C4-2B (cell line): ENCODE results near the gene ADAM22.

Source experiments
- H3K27ac ChIP-seq: fragments of 450-650 bp; 2 replicates; pipeline ENCODE4 v1.5.1; 2017
- CTCF ChIP-seq: fragments of 450-650 bp; conservative IDR thresholded peaks from 2 replicates; pipeline ENCODE4 v1.5.1; 2017; ENCODE audit warnings: mild to moderate bottlenecking
- ZFX ChIP-seq: fragments of 450-650 bp; IDR thresholded peaks from 2 replicates; pipeline ENCODE4 v1.6.1; 2017

ADAM22 gene

GRCh38 chr7:88121335-88121734 lies 187.3 kb downstream of the ADAM22 start:
- no peak for TF ChIP-seq CTCF
- no peak for TF ChIP-seq ZFX
- H3K27ac ChIP-seq = no peak overlapping the region

GRCh38 chr7:88127637-88128290 lies 193.7 kb downstream of the ADAM22 start:
- TF ChIP-seq CTCF = no peak
- TF ChIP-seq ZFX = no peak
- no peak overlapping the region for H3K27ac ChIP-seq

GRCh38 chr7:88132725-88133124 lies 198.7 kb downstream of the ADAM22 start:
- TF ChIP-seq CTCF = no peak
- no peak for TF ChIP-seq ZFX
- H3K27ac ChIP-seq = no peak overlapping the region

GRCh38 chr7:88140947-88141346 lies 206.9 kb downstream of the ADAM22 start:
- H3K27ac ChIP-seq = no peak overlapping the region
- TF ChIP-seq ZFX (no peak), CTCF (no peak)

- no peak for TF ChIP-seq CTCF
- TF ChIP-seq ZFX = no peak
- no peak overlapping the region for H3K27ac ChIP-seq
These were observed 207.4 kb downstream of the ADAM22 start for GRCh38 chr7:88141479-88141878.

GRCh38 chr7:88141953-88142352 lies 207.9 kb downstream of the ADAM22 start:
- no peak for TF ChIP-seq CTCF
- no peak for TF ChIP-seq ZFX
- H3K27ac ChIP-seq = no peak overlapping the region

- TF ChIP-seq CTCF (no peak), ZFX (no peak)
- no peak overlapping the region for H3K27ac ChIP-seq
These were observed 212.6 kb downstream of the ADAM22 start for GRCh38 chr7:88146616-88147015.
